Astrocyte (in vitro differentiated cells and primary cell): ENCODE measurements around the gene NR3C1. TPM values are rescaled to one million over a fixed set of nuclear protein-coding genes. Genes with fewer than 3 reads are reported as not detected.
A peak's percentile ranks its signal among the peaks of the same experiment; 100 is the strongest.

Experiments used
- DNase-seq: peaks from one replicate; pipeline ENCODE4 v3.0.0-alpha.2; 2010; ENCODE audit warnings: low read depth
- FAIRE-seq: peaks from 2 replicates; lab custom pipeline; 2011; peaks lifted over from hg19 to GRCh38; lab: Jason Lieb, UNC
- H2AFZ ChIP-seq: 2 replicates; pipeline ENCODE4 v1.6.0; 2012; ENCODE audit warnings: low read depth, low read length, inconsistent platforms
- H3K27ac ChIP-seq: 2 replicates; pipeline ENCODE4 v1.5.1; 2011; ENCODE audit warnings: low read depth, low read length, inconsistent platforms
- H3K27me3 ChIP-seq: 2 replicates; pipeline ENCODE4 v1.6.0; 2011; ENCODE audit warnings: low read length, inconsistent platforms; ENCODE audit not compliant: insufficient read depth
- H3K36me3 ChIP-seq: 2 replicates; pipeline ENCODE4 v1.5.1; 2011; ENCODE audit warnings: low read length, inconsistent platforms; ENCODE audit not compliant: insufficient read depth
- H3K4me1 ChIP-seq: 2 replicates; pipeline ENCODE4 v1.5.1; 2011; ENCODE audit warnings: low read length, inconsistent platforms; ENCODE audit not compliant: insufficient read depth
- H3K4me2 ChIP-seq: 2 replicates; pipeline ENCODE4 v1.6.0; 2012; ENCODE audit warnings: low read length, inconsistent platforms
- H3K4me3 ChIP-seq: 2 replicates; pipeline ENCODE4 v1.5.1; 2011; ENCODE audit warnings: low read depth, mild to moderate bottlenecking, low read length, inconsistent platforms; ENCODE audit not compliant: insufficient read depth
- H3K79me2 ChIP-seq: 2 replicates; pipeline ENCODE4 v1.6.0; 2012; ENCODE audit warnings: mild to moderate bottlenecking, low read length, inconsistent platforms; ENCODE audit not compliant: insufficient read depth
- H3K9ac ChIP-seq: 2 replicates; pipeline ENCODE4 v1.6.0; 2012; ENCODE audit warnings: mild to moderate bottlenecking, low read length, inconsistent platforms
- H3K9me3 ChIP-seq: 2 replicates; pipeline ENCODE4 v1.5.1; 2012; ENCODE audit warnings: low read depth, mild to moderate bottlenecking, low read length, inconsistent platforms; ENCODE audit not compliant: insufficient read depth
- H4K20me1 ChIP-seq: 2 replicates; pipeline ENCODE4 v1.6.0; 2012; ENCODE audit warnings: low read length, inconsistent platforms; ENCODE audit not compliant: insufficient read depth
- H3K27ac Mint-ChIP-seq: one replicate; pipeline ENCODE4 v1.8.0; 2021; ENCODE audit warnings: mild to moderate bottlenecking, mixed read lengths; ENCODE audit not compliant: unreplicated experiment
- H3K27me3 Mint-ChIP-seq: one replicate; pipeline ENCODE4 v1.8.0; 2021; ENCODE audit warnings: low read depth, mixed read lengths; ENCODE audit not compliant: unreplicated experiment
- H3K36me3 Mint-ChIP-seq: one replicate; pipeline ENCODE4 v1.8.0; 2021; ENCODE audit warnings: low read depth, mixed read lengths; ENCODE audit not compliant: unreplicated experiment
- H3K4me1 Mint-ChIP-seq: one replicate; pipeline ENCODE4 v1.8.0; 2021; ENCODE audit warnings: low read depth, mixed read lengths; ENCODE audit not compliant: unreplicated experiment
- H3K4me3 Mint-ChIP-seq: one replicate; pipeline ENCODE4 v1.8.0; 2021; ENCODE audit warnings: mild to moderate bottlenecking, moderate library complexity, mixed read lengths; ENCODE audit not compliant: unreplicated experiment
- H3K9me3 Mint-ChIP-seq: one replicate; pipeline ENCODE4 v1.8.0; 2021; ENCODE audit warnings: mild to moderate bottlenecking, mixed read lengths; ENCODE audit not compliant: unreplicated experiment
- CTCF ChIP-seq: IDR thresholded peaks from 2 replicates; pipeline ENCODE4 v1.5.1; 2011; ENCODE audit warnings: low read depth, mild to moderate bottlenecking, inconsistent platforms, low read length, moderate library complexity; ENCODE audit not compliant: insufficient read depth
- EZH2 ChIP-seq: IDR thresholded peaks from 2 replicates; pipeline ENCODE4 v1.6.1; 2012; ENCODE audit warnings: mild to moderate bottlenecking, low read length, inconsistent platforms; ENCODE audit not compliant: insufficient read depth
- total RNA-seq: library from RNA; stranded (reverse); gene quantifications from 2 replicates; pipeline ENCODE4 v1.2.1, GENCODE V29; 2021

Gene NR3C1
- total RNA-seq, 1 donor from 2014 or later: 35.4 TPM

DNA sequence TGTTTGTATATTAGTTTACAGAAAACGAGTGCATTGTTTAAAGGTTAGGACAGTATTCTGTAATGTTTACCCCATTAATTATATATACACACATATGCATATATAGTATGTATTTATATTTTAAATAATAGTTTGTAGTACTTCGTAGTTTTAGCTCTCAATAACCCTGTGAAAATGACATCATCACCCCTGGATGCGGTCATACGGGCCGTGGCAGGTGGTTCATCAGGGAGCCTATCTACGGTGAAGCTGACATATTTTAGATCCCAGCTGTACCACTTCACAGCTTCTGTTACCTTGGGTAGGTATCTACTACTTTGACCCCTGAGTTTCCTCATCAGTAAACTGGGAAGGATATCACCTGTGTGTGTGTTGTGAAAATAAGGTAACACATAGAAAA lies 87.1 kb downstream of the NR3C1 start:
- peaks cover 69% of the 10 kb centered on the region for H3K79me2 ChIP-seq
- H3K27me3 Mint-ChIP-seq: no peaks in the 10 kb centered on the region
- no peaks in the 10 kb centered on the region for H3K27me3 ChIP-seq
- DNase-seq (no peak), FAIRE-seq (no peak)
- H3K9ac ChIP-seq: no peak overlapping the region
- no peak overlapping the region for H3K4me3 Mint-ChIP-seq
- H4K20me1 ChIP-seq: no peaks in the 10 kb centered on the region
- no peaks in the 10 kb centered on the region for H3K36me3 ChIP-seq
- H3K27ac Mint-ChIP-seq: no peak overlapping the region
- no peak overlapping the region for H3K4me2 ChIP-seq
- no peak overlapping the region for H3K27ac ChIP-seq
- H3K9me3 ChIP-seq: no peaks in the 10 kb centered on the region
- peaks cover 36% of the 10 kb centered on the region for H3K4me1 ChIP-seq
- H3K4me1 Mint-ChIP-seq: peaks cover 45% of the 10 kb centered on the region
- TF ChIP-seq EZH2: no peak
- no peak for TF ChIP-seq CTCF
- peaks cover 4% of the 10 kb centered on the region for H3K36me3 Mint-ChIP-seq
- H3K4me3 ChIP-seq: no peak overlapping the region
- H2AFZ ChIP-seq: no peak overlapping the region
- H3K9me3 Mint-ChIP-seq: no peaks in the 10 kb centered on the region

- Histone ChIP-seq H3K36me3 (no peaks in the 10 kb centered on the region), H2AFZ (no peak overlapping the region), H3K27ac (no peak overlapping the region), H3K79me2 (peaks cover 65% of the 10 kb centered on the region), H3K9ac (no peak overlapping the region), H3K4me3 (no peak overlapping the region), H3K9me3 (no peaks in the 10 kb centered on the region), H3K27me3 (no peaks in the 10 kb centered on the region), H3K4me1 (peaks cover 36% of the 10 kb centered on the region), H4K20me1 (no peaks in the 10 kb centered on the region), H3K4me2 (no peak overlapping the region)
- Mint-ChIP-seq H3K27ac (peak overlapping the region; percentile 23), H3K4me1 (peaks cover 49% of the 10 kb centered on the region), H3K27me3 (no peaks in the 10 kb centered on the region), H3K9me3 (no peaks in the 10 kb centered on the region), H3K4me3 (no peak overlapping the region), H3K36me3 (peaks cover 5% of the 10 kb centered on the region)
- no peak for FAIRE-seq
- no peak for TF ChIP-seq CTCF
- no peak for TF ChIP-seq EZH2
- DNase-seq: peak; percentile 75
Measured at GRCh38 chr5:143315929-143316328, 87.6 kb downstream of the NR3C1 start.

DNA sequence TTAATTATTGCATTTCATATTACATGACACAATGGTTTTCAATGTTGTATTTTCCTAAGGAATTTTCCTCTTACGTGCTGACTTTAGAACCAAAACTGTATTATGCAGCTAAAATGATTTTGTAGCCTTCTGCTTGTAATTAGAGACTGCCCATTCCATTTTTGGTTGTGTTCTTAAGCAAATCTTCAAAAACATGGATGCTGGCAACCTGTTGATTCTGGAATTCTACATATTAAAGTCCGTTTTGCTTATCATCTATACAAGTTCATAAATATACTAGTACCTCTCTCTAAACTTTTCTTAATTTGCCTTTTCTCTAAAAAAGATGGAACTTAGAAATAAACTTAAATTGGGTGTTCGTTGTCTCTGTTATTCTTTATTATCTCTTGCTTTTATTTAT lies 88.3 kb downstream of the NR3C1 start:
- Mint-ChIP-seq H3K36me3 (peaks cover 7% of the 10 kb centered on the region), H3K4me3 (no peak overlapping the region), H3K27ac (peak overlapping the region; percentile 23), H3K9me3 (no peaks in the 10 kb centered on the region), H3K27me3 (no peaks in the 10 kb centered on the region), H3K4me1 (peaks cover 49% of the 10 kb centered on the region)
- H3K4me1 ChIP-seq: peaks cover 36% of the 10 kb centered on the region
- FAIRE-seq (no peak), DNase-seq (no peak)
- H3K9ac ChIP-seq: no peak overlapping the region
- H3K36me3 ChIP-seq: no peaks in the 10 kb centered on the region
- no peak overlapping the region for H3K4me3 ChIP-seq
- H4K20me1 ChIP-seq: no peaks in the 10 kb centered on the region
- no peaks in the 10 kb centered on the region for H3K27me3 ChIP-seq
- peak overlapping the region; percentile 43 for H3K4me2 ChIP-seq
- H3K27ac ChIP-seq: peak overlapping the region; percentile 62
- H3K79me2 ChIP-seq: peaks cover 58% of the 10 kb centered on the region
- no peak overlapping the region for H2AFZ ChIP-seq
- no peaks in the 10 kb centered on the region for H3K9me3 ChIP-seq
- TF ChIP-seq EZH2: no peak
- no peak for TF ChIP-seq CTCF
